Left ventricle myocardium inferior (tissue), 1 donor: ENCODE measurements around the gene KMT2D. TPM values are rescaled to one million over a fixed set of nuclear protein-coding genes. Genes with fewer than 3 reads are reported as not detected.

Experiments used
- DNase-seq: peaks from one replicate; pipeline ENCODE4 v3.0.0-alpha.2; 2020
- H3K27ac ChIP-seq: fragments of 200-600 bp; replicated peaks from 2 replicates; pipeline ENCODE4 v1.8.0; 2021
- H3K27me3 ChIP-seq: fragments of 200-600 bp; 2 replicates; pipeline ENCODE4 v1.8.0; 2021; ENCODE audit warnings: low read depth
- H3K36me3 ChIP-seq: fragments of 200-600 bp; 2 replicates; pipeline ENCODE4 v1.8.0; 2021
- H3K4me1 ChIP-seq: fragments of 200-600 bp; 2 replicates; pipeline ENCODE4 v1.8.0; 2021
- H3K4me3 ChIP-seq: fragments of 200-600 bp; 2 replicates; pipeline ENCODE4 v1.8.0; 2021; ENCODE audit warnings: mild to moderate bottlenecking, moderate library complexity
- H3K9me3 ChIP-seq: fragments of 200-600 bp; replicated peaks from 2 replicates; pipeline ENCODE4 v1.8.0; 2021
- intact Hi-C: fragments of 100-400 bp; cut with micrococcal nuclease; formaldehyde crosslinking; loops from one replicate; pipeline ENCODE4 v1.11.0; 2022
- total RNA-seq: library from RNA; stranded (reverse); fragmentation: NEBNext Ultra II Directional; extraction: Animal tissue kit (Norgen Biotek cat#: 25700); gene quantifications from one replicate; pipeline ENCODE4 v1.2.1, GENCODE V29; 2021
- TF ChIP-seq, protein P1 (sequence below): fragments of 200-600 bp; IDR thresholded peaks from 2 replicates; pipeline ENCODE4 v1.8.0; 2021; ENCODE audit warnings: antibody characterized with exemption, mild to moderate bottlenecking, borderline replicate concordance
- donor health status: DM: no; HTN: yes; CAD: no; lungs with severe emphysema.

The KMT2D gene
- total RNA-seq, 1 donor from 2014 or later = 38.5 TPM

DNA sequence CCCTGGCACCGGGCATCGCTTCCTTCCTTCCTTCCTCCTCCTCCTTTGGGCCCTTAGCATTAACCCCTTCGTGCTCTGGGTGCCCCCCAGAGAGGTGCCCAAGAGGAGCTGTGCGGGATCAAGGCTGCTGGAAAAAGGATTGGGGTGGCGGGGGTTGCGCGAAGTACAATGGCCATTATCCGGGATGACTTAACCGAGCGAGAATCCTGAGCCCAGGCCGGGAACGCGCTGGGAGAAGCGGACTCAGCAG lies 31.2 kb upstream of the KMT2D start:
- Histone ChIP-seq H3K4me3 (peak overlapping the region; percentile 59), H3K4me1 (peaks cover 75% of the 10 kb centered on the region), H3K27me3 (peaks cover 64% of the 10 kb centered on the region), H3K36me3 (peaks cover 10% of the 10 kb centered on the region), H3K9me3 (no peaks in the 10 kb centered on the region), H3K27ac (peak overlapping the region; percentile 4)
- no peak for DNase-seq
- intact Hi-C loops = no loop called here
- TF ChIP-seq, protein P1, sequence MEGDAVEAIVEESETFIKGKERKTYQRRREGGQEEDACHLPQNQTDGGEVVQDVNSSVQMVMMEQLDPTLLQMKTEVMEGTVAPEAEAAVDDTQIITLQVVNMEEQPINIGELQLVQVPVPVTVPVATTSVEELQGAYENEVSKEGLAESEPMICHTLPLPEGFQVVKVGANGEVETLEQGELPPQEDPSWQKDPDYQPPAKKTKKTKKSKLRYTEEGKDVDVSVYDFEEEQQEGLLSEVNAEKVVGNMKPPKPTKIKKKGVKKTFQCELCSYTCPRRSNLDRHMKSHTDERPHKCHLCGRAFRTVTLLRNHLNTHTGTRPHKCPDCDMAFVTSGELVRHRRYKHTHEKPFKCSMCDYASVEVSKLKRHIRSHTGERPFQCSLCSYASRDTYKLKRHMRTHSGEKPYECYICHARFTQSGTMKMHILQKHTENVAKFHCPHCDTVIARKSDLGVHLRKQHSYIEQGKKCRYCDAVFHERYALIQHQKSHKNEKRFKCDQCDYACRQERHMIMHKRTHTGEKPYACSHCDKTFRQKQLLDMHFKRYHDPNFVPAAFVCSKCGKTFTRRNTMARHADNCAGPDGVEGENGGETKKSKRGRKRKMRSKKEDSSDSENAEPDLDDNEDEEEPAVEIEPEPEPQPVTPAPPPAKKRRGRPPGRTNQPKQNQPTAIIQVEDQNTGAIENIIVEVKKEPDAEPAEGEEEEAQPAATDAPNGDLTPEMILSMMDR = no peak

GRCh38 chr12:49091056-49091835 lies 30.7 kb upstream of the KMT2D start:
- Histone ChIP-seq H3K4me1 (peaks cover 75% of the 10 kb centered on the region), H3K27ac (peak overlapping the region; percentile 4)

GRCh38 chr12:49089821-49090773 lies 29.5 kb upstream of the KMT2D start:
- Histone ChIP-seq H3K27ac (peak overlapping the region; percentile 24), H3K4me1 (peaks cover 73% of the 10 kb centered on the region), H3K9me3 (no peaks in the 10 kb centered on the region), H3K4me3 (peak overlapping the region; percentile 63), H3K27me3 (peaks cover 64% of the 10 kb centered on the region), H3K36me3 (no peaks in the 10 kb centered on the region)
- TF ChIP-seq, protein P1 = no peak
- intact Hi-C loops = loop anchor here (5.0 to 10.0 kb wide), 2 partner anchors 32 to 145 kb away; no protein-coding TSS in a partner anchor
- peak; percentile 39 for DNase-seq

More at GRCh38 chr12:49091056-49091835, 30.7 kb upstream of the KMT2D start:
- Histone ChIP-seq H3K27me3 (peaks cover 64% of the 10 kb centered on the region), H3K9me3 (no peaks in the 10 kb centered on the region), H3K4me3 (peak overlapping the region; percentile 59), H3K36me3 (peaks cover 7% of the 10 kb centered on the region)
- TF ChIP-seq, protein P1 = no peak
- DNase-seq = no peak
- intact Hi-C loops = no loop called here

DNA sequence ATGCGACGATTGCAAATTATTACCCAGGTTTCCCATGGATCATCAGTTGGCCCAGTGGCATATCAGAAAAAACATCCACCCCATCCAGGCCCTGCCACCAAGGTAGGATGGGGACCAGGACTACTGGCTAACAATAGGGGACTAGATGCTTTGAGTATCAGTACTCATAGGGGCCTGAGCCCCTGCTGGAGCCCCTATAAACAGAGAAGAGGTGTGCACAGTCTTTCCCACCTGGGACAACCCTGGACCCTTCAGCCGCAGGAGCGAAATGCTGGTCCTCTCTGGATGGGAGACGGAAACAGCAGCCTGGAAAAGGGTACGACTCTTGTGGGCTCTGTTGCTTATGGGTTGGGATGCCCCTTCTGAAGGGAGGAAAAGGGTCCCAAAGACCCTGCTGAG lies 28.3 kb upstream of the KMT2D start:
- H3K36me3 ChIP-seq = no peaks in the 10 kb centered on the region
- H3K27me3 ChIP-seq = peaks cover 55% of the 10 kb centered on the region
- TF ChIP-seq, protein P1 = no peak
- H3K27ac ChIP-seq = no peak overlapping the region
- peaks cover 61% of the 10 kb centered on the region for H3K4me1 ChIP-seq
- no peaks in the 10 kb centered on the region for H3K9me3 ChIP-seq
- DNase-seq = no peak
- intact Hi-C loops = loop anchor here (5.0 to 10.0 kb wide), 2 partner anchors 33 to 146 kb away; no protein-coding TSS in a partner anchor
- no peak overlapping the region for H3K4me3 ChIP-seq

GRCh38 chr12:49088150-49088931 lies 27.7 kb upstream of the KMT2D start:
- H3K9me3 ChIP-seq = no peaks in the 10 kb centered on the region
- no peak overlapping the region for H3K27ac ChIP-seq
- H3K4me1 ChIP-seq = peaks cover 55% of the 10 kb centered on the region
- TF ChIP-seq, protein P1 = peak; percentile 93
- H3K36me3 ChIP-seq = no peaks in the 10 kb centered on the region
- peaks cover 49% of the 10 kb centered on the region for H3K27me3 ChIP-seq
- H3K4me3 ChIP-seq = peak overlapping the region; percentile 38
- intact Hi-C loops = loop anchor here (5.0 to 10.0 kb wide), 2 partner anchors 34 to 146 kb away; no protein-coding TSS in a partner anchor
- DNase-seq = peak; percentile 60
